GM12801 (cell line): ENCODE data around the gene LCN2.

ENCODE experiments used
- CTCF ChIP-seq: IDR thresholded peaks from one replicate; pipeline ENCODE4 v1.5.1; 2011; ENCODE audit warnings: control low read depth; ENCODE audit not compliant: insufficient read length; ENCODE audit errors: extremely low read depth

The LCN2 gene

GRCh38 chr9:128192601-128193371 is 43.5 kb downstream of the LCN2 start:
- no peak for TF ChIP-seq CTCF

- no peak for TF ChIP-seq CTCF
These were observed 44.3 kb downstream of the LCN2 start for GRCh38 chr9:128193469-128194096.

- TF ChIP-seq CTCF = no peak
These were observed 52.5 kb downstream of the LCN2 start for GRCh38 chr9:128201441-128202369.

GRCh38 chr9:128202648-128203023 is 53.4 kb downstream of the LCN2 start:
- no peak for TF ChIP-seq CTCF
